Activated CD4-positive, CD25-positive, alpha-beta regulatory T cell (primary cell): ENCODE measurements around the gene GBGT1.

Experiments
- DNase-seq, 4 experiments: peaks; one replicate each; lab custom pipeline; 2025; lab: John Stamatoyannopoulos, UW

GBGT1 gene

GRCh38 chr9:133162861-133163503 lies 732 bp downstream of the GBGT1 start:
- DNase-seq: no peak

GRCh38 chr9:133161547-133161950 lies 2.2 kb downstream of the GBGT1 start:
- DNase-seq: no peak

DNA sequence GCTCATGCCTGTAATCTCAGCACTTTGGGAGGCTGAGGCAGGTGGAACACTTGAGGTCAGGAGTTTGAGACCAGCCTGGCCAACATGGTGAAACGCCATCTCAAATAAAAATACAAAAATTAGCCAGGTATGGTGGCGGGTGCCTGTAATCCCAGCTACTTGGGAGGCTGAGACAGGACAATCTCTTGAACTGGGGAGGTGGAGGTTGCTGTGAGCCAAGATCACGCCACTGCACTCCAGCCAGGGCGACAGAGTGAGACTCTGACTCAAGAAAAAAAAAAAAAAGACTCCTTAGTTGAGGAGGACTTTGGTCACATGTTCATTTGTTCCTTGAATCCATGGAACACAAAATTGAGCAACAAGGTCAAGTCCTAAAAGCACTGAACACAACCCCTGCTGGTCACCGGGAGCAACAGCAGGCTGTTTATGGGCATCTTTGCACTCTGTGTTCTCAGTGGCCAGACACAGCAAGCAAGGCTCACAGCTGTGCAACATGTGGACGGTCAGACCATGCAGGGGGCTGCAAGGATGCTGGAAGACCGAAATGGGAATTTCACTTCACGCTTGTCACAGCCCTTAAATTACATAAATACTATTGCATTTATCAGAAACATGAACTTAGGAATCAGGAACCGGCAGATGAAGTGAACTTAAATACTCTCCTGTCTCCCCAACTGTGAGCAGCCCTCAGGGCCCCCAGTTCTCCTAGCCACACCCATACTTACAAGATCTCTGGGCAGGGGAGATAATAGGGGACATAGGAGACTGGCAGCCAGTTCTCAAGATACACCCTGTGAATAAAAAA lies 2.8 kb downstream of the GBGT1 start:
- no peak for DNase-seq

DNA sequence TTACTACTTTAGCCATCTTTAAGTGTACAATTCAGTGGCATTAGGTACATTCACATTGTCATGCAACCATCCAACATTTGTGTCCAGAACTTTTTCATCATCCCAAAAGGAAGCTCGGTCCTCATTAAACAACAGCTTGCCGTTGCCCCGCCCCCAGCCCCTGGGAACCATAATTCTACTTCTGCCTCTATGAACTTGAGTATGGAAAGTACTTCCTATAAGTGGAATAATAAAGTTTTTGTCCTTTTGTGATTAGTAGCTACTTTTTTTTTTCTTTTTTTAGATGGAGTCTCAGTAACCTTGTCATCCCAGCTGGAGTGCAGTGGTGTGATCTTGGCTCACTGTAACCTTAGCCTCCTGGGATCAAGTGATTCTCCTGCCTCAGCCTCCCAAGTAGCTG lies 5.0 kb downstream of the GBGT1 start:
- DNase-seq: no peak

DNA sequence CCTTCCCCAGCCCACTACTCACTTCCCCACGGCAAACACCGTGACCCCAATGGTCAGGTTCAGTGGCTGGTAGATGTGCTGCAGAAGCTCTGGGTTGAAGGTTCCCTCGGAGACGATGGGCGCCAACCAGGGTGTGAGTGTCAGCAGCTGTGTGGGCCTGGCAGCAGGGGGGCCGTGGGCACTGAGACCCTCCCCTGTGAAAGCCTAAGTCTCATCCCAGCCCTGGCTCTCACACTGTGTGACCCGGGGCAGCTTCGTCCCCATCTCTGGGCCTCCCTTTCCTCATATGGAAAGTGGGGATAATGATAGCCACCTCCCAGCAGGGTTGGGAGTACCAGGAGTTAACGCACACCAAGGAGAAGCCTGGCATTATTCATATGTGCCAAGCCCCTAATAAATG lies 8.6 kb downstream of the GBGT1 start:
- DNase-seq: no peak

- DNase-seq: no peak
Observed at GRCh38 chr9:133154097-133154989, 9.4 kb downstream of the GBGT1 start.

DNA sequence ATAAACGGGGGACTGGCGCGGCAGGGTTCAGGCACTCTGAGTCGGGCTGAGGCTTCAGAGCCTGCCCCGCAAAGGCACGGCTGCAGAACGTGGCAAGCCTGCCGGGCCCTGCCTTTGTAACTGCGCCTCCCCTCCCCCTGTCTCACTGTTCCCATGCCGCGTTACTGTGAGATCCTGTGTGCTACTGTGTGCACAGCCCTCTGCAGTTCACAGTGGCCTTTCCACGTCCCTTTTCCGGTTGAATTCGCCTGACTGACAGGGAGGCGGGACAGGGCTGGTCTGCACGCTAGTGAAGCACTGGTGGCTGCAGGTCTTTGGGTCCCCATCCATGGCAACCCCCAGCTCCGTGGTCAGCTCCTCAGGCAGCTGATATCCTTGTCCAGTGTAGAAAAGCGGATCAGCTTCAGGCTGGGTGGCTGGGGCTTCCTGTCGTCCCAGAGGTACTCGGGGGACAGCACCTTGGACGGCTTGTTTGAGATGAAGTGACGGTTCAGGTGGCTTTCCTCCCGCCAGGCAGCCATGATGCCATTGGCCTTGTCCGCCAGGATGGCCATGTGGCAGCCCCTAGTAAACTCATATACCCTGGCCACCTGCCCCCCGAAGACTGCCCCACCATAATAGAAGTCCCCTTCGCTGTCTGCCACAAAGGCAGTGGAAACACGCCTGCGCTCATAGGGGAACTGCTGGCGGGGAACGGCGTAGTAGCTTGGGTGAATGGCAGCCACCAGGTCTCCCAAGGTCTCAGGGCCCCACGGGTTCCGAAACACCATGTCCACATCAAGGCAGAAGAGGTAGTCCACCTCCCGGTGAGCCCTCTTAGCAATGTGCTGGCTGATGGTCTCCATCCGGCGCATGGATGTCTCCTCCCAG lies 10.3 kb downstream of the GBGT1 start:
- DNase-seq: no peak

GRCh38 chr9:133151601-133152525 lies 11.9 kb downstream of the GBGT1 start:
- DNase-seq: no peak

DNA sequence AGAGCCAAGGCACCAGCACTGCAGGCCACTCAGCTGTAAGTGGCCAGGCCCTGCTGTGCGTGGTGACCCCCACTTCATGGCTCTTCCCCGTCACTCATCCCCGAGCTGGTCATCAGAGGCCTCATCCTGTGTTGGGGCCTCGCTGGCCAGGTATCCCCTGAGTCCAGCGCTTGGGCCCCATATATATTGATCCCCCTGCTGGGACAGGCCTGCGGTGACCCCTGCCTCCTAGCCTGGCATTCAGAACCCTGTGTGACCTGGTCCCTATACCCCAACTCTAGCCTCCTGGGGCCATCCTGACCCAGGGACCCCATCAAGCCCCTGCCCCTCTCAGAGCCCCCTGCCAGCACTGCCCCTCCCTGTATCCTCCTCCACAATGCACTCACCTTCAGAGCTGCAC lies 12.7 kb downstream of the GBGT1 start:
- DNase-seq: no peak

GRCh38 chr9:133149130-133150015 lies 14.3 kb downstream of the GBGT1 start:
- DNase-seq: peak; percentile 67 to 81 (median 69)

DNA sequence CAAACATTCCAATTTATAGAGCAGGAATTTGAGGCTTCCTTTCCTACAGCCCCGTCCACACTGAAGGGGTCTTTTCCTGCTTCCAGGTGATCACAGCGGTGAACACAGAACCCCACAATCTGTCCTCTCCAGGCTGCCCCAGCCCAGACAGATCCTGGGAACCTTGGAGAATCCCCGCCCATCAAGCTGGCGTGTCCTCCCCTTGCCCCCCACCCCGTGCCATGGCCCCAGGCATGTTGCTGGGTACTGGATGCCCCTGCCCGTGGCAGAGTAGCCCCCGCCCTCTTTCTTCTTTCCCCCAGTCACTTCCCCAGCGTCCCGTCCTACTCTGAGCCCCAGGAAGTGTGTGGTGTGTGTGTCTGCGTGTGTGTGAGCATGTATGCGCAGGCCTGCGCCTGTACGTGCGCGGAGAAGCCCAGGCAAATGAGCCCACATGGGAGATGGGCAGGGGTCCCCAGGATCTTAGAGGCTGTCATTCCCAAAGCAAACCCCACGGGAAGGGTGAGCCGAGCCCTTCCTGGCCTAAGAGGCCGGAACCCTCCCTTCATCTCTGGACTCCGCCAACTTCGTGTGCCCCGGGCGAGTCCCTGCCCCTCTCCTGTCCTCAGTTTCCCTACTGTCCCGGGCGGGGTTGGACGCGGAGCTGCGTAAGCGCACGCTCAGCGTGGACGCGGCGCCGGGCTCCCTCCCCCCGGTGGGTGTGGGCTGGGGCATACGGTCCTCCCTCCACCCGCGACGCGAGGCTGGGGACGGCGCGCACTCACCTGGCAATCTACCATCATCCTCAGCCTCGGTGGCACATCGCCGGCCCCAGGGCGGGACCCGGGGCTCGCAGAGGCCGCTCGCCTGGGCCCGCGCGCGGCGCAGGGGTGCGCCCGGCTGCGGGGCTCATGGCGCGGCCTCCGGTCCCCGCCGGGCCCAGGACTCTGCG lies 15.2 kb downstream of the GBGT1 start:
- peak; percentile 28 to 55 (median 41) for DNase-seq

DNA sequence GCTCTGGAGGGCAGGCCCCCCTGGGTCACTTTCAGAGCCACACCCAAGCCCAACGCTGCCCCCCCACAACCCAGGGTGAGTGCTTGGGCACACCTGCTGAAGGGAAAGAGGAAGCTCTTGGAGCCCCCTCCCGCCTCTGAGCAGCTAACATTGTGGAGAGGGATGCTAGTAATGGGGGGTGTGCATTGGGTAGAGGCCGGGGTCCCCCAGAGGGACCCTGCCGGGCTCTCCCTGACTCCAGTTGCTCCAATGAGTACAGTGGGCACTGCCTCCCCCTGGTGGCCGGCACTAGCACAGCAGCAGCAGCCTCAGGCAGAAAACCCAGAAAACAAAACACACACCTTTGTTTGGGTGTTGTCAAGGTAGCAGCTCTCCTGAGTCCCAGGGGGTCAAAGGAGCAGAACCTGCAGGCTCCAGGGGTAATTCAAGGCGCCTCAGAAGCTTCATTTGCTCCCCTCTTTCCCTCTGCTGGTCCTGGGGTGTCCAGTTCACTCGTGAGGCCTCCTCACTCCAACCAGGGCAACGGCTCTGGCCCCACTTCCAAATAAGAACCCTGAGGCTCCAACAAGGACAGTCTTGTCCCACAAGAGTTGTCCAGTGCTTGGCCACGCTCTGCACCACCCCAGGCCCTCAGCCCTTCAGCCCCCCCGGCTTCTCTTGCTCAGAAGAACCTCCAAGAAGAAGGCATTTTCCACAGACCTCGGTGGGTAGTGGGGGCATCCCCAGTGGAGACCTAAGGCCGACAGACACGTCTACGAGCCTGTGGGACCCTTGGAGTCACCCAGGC lies 16.1 kb downstream of the GBGT1 start:
- DNase-seq: peak; percentile 71 to 76 (median 73)

DNA sequence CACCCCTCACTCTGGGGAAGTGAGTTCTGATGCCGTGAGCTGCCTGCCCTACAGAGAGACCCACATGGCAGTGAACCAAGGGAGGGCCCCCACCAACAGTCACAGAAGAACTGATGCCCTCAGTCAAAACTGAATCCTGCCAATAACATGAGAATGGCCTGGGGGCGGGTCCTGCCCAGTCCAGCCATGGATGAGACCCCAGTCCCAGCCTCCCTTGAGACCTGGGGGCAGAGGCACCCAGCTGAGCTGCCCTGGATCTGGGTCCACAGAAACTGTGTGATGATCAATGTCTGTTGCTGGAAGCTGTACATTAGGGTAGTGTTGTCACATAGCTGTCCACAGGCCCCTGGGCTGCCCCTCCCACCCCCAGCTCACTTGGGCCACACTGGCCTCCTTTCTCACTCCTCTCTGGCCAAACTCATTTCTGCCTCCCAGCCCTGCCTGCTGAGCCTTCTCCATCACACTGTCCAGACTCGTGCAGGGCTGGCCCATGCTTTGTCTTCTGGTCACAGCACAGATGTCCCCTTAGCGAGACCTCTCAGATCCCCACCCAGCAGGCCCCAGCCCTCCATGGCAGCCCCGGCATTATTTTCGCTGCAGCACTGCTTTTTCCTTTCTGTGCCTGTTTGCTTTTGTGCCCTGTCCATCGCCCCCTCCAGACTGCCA lies 16.8 kb downstream of the GBGT1 start:
- no peak for DNase-seq

DNA sequence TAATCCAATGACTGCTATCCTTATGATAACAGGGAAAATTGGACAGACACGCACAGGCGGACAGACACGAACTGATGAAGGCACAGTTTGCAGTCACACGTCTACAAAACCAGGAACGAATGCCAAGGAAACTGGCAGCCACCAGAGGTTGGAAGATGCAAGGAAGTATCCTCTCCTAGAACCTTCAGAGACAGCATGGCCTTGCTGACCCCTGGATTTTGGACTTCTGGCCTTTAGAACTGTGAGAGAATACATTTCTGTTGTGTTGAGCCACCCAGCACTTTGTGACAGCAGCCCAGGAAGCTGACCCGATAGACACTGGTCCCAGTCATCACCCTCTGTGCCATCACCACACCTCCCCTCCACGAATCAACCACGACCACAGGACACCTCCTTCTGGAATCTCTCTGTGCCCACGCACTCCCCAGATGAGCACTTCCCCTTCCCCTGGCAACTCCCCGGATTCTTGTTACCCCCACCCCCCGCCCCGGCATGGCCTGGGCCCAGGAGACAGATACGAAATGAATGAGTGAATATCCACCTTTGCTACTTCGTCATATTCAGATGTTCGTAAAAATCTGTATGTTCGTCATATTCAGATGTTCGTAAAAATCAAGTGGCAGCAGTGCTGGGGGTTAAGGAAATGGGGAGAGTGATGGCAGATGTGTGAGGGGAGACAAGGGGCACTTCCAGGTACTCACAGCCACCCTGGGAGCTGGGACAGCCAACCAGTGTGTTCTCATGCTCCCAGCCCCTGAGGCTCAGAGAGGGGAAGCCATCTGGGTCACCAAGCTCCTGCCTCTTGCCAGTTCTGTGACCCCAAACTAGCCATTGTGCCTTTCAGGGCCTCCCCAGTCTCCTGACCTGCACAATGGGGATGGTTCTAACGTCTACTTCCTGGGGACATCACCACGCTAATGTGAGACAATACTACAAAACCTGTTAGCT lies 18.5 kb downstream of the GBGT1 start:
- no peak for DNase-seq

- DNase-seq: peak; percentile 80 to 91 (median 88)
Observed at GRCh38 chr9:133144142-133144903, 19.4 kb downstream of the GBGT1 start.
